Uterus (tissue), 2 donors: ENCODE results near the gene BMPR1A.

Source experiments
- CTCF ChIP-seq, 4 experiments: fragments of 200-600 bp in 2 of 4; fragments of 450-650 bp in 2 of 4; sonication (generic) in 2 of 4; IDR thresholded peaks; one replicate each; pipeline ENCODE4 v1.5.1; 2016 to 2019; ENCODE audit warnings: antibody characterized with exemption in 4 of 4, mild to moderate bottlenecking in 2 of 4, moderate library complexity in 1 of 4
- POLR2A ChIP-seq, 2 donors: fragments of 450-650 bp; IDR thresholded peaks; one replicate each; pipeline ENCODE4 v1.6.1; 2016; ENCODE audit warnings: antibody characterized with exemption in 2 of 2, mild to moderate bottlenecking in 1 of 2, moderate library complexity in 1 of 2

GRCh38 chr10:86944907-86945306 lies 188.5 kb downstream of the BMPR1A start:
- no peak for TF ChIP-seq POLR2A (IDR thresholded peaks at IDR 0.05)
- no peak for TF ChIP-seq CTCF (IDR thresholded peaks at IDR 0.05)
